SK-N-SH (cell line): ENCODE data around the gene PORCN.

Experiments used
- CTCF ChIP-seq: fragments of 200-600 bp; sonication (generic); IDR thresholded peaks from 2 replicates; pipeline ENCODE4 v1.6.1; 2017; ENCODE audit warnings: antibody characterized with exemption, mild to moderate bottlenecking, moderate library complexity
- FOXM1 ChIP-seq: IDR thresholded peaks from 2 replicates; pipeline ENCODE4 v1.4.0; 2012; ENCODE audit warnings: low read depth, mild to moderate bottlenecking
- MAX ChIP-seq: IDR thresholded peaks from 2 replicates; pipeline ENCODE4 v1.4.0; 2012; ENCODE audit warnings: low read depth
- REST ChIP-seq: IDR thresholded peaks from 2 replicates; pipeline ENCODE4 v1.6.1; 2012; ENCODE audit warnings: mild to moderate bottlenecking, low read depth, low read length, moderate library complexity

- no peak for TF ChIP-seq MAX
- no peak for TF ChIP-seq FOXM1
- TF ChIP-seq CTCF = no peak
- TF ChIP-seq REST = no peak
Measured at GRCh38 chrX:48498374-48498809, 10.4 kb upstream of the PORCN start.
